Esophagus muscularis mucosa (tissue), 3 donors: ENCODE measurements around the gene DOK7.

Experiments used
- POLR2A ChIP-seq: fragments of 450-650 bp; IDR thresholded peaks from one replicate; pipeline ENCODE4 v1.6.1; 2017; ENCODE audit warnings: antibody characterized with exemption, moderate library complexity, mild to moderate bottlenecking, low read depth
- TF ChIP-seq, protein P1 (sequence below), 3 experiments: fragments of 200-600 bp in 2 of 3; fragments of 450-650 bp in 1 of 3; sonication (generic) in 2 of 3; IDR thresholded peaks; one replicate each; pipeline ENCODE4 v1.5.1; 2017 to 2019; ENCODE audit warnings: antibody characterized with exemption in 3 of 3, mild to moderate bottlenecking in 2 of 3, moderate library complexity in 1 of 3

DNA sequence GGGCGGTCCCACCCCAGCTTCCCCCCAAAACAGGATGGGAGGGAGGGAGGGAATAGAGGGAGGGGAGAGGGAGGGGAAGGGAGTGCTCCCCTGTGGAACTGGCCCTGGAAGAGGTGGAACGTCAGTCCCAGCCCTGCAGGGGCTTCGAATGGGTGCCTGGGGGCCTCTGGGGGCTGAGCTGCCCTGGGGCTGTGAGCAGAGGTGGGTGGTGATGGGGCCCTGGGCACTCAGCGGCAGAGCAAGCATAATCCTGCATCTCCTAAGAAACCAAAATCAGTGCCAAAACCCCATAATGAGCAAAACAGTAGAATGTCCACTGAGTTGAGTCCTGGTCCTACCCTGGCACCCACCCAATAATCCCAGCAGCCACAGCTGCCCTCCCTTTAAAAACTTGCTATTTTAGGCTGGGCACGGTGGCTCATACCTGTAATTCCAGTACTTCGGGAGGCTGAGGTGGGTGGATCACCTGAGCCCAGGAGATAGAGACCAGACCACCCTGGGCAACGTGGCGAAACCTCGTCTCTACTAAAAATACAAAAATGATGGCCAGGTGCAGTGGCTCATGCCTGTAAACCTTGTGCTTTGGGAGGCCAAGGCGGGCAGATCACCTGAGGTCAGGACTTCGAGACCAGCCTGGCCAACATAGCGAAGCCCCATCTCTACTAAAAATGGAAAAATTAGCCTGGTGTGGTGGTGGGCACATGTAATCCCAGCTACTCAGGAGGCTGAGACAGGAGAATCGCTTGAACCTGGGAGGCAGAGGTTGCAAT lies 11.1 kb downstream of the DOK7 start:
- TF ChIP-seq POLR2A, result no peak
- TF ChIP-seq, protein P1, sequence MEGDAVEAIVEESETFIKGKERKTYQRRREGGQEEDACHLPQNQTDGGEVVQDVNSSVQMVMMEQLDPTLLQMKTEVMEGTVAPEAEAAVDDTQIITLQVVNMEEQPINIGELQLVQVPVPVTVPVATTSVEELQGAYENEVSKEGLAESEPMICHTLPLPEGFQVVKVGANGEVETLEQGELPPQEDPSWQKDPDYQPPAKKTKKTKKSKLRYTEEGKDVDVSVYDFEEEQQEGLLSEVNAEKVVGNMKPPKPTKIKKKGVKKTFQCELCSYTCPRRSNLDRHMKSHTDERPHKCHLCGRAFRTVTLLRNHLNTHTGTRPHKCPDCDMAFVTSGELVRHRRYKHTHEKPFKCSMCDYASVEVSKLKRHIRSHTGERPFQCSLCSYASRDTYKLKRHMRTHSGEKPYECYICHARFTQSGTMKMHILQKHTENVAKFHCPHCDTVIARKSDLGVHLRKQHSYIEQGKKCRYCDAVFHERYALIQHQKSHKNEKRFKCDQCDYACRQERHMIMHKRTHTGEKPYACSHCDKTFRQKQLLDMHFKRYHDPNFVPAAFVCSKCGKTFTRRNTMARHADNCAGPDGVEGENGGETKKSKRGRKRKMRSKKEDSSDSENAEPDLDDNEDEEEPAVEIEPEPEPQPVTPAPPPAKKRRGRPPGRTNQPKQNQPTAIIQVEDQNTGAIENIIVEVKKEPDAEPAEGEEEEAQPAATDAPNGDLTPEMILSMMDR (IDR thresholded peaks at IDR 0.05), result no peak
